HepG2 (cell line): ENCODE data around the gene COPB2. TPM values are rescaled to one million over a fixed set of nuclear protein-coding genes. Genes with fewer than 3 reads are reported as not detected.
A peak's percentile ranks its signal among the peaks of the same experiment; 100 is the strongest.

Source experiments
- ATF5 ChIP-seq: sonication (generic); formaldehyde crosslinking; IDR thresholded peaks from 2 replicates; pipeline ENCODE4 v1.4.0; 2020; ENCODE audit warnings: mild to moderate bottlenecking, low read depth, missing genetic modification reagents
- CAMTA2 ChIP-seq: sonication (generic); formaldehyde crosslinking; IDR thresholded peaks from 2 replicates; pipeline ENCODE4 v1.4.0; 2020; ENCODE audit warnings: mild to moderate bottlenecking, missing genetic modification reagents, borderline replicate concordance
- HINFP ChIP-seq: sonication (generic); formaldehyde crosslinking; IDR thresholded peaks from 2 replicates; pipeline ENCODE4 v1.4.0; 2020; ENCODE audit warnings: low read depth, mild to moderate bottlenecking, missing genetic modification reagents
- HOXA9 ChIP-seq: sonication (generic); formaldehyde crosslinking; IDR thresholded peaks from 2 replicates; pipeline ENCODE4 v1.8.1; 2022; ENCODE audit warnings: missing genetic modification reagents, mild to moderate bottlenecking, moderate library complexity, borderline replicate concordance
- KLF13 ChIP-seq: sonication (generic); formaldehyde crosslinking; IDR thresholded peaks from 2 replicates; pipeline ENCODE4 v1.4.0; 2020; ENCODE audit warnings: mild to moderate bottlenecking, missing genetic modification reagents
- MTERF4 ChIP-seq: sonication (generic); formaldehyde crosslinking; IDR thresholded peaks from 2 replicates; pipeline ENCODE4 v1.8.0; 2023; ENCODE audit warnings: mild to moderate bottlenecking, missing genetic modification reagents
- NFYB ChIP-seq: sonication (generic); formaldehyde crosslinking; IDR thresholded peaks from 2 replicates; pipeline ENCODE4 v1.4.0; 2020; ENCODE audit warnings: missing genetic modification reagents
- REST ChIP-seq, 2 experiments: IDR thresholded peaks; 2 replicates each; pipeline ENCODE4 v1.6.1; 2011 to 2012; ENCODE audit warnings: low read length in 2 of 2, borderline replicate concordance in 1 of 2, low read depth in 1 of 2, mild to moderate bottlenecking in 1 of 2, moderate library complexity in 1 of 2
- SP2 ChIP-seq: sonication (generic); formaldehyde crosslinking; IDR thresholded peaks from 2 replicates; pipeline ENCODE4 v1.5.1; 2020; ENCODE audit warnings: mild to moderate bottlenecking, missing genetic modification reagents
- SSRP1 ChIP-seq: IDR thresholded peaks from 2 replicates; pipeline ENCODE4 v1.6.1; 2016; ENCODE audit warnings: control low read depth
- TEAD2 ChIP-seq: sonication (generic); formaldehyde crosslinking; IDR thresholded peaks from 2 replicates; pipeline ENCODE4 v1.9.0; 2021; ENCODE audit warnings: missing genetic modification reagents
- TOE1 ChIP-seq: sonication (generic); formaldehyde crosslinking; IDR thresholded peaks from 2 replicates; pipeline ENCODE4 v1.4.0; 2020; ENCODE audit warnings: mild to moderate bottlenecking, missing genetic modification reagents
- ZBED4 ChIP-seq: sonication (generic); formaldehyde crosslinking; IDR thresholded peaks from 2 replicates; pipeline ENCODE4 v1.4.0; 2020; ENCODE audit warnings: missing genetic modification reagents, borderline replicate concordance
- ZBTB7A ChIP-seq: sonication (generic); formaldehyde crosslinking; IDR thresholded peaks from 2 replicates; pipeline ENCODE4 v1.8.0; 2022; ENCODE audit warnings: mild to moderate bottlenecking, missing genetic modification reagents
- ZNF251 ChIP-seq: sonication (generic); formaldehyde crosslinking; IDR thresholded peaks from 2 replicates; pipeline ENCODE4 v1.9.0; 2021; ENCODE audit warnings: mild to moderate bottlenecking, missing genetic modification reagents
- ZNF326 ChIP-seq: sonication (generic); formaldehyde crosslinking; IDR thresholded peaks from 2 replicates; pipeline ENCODE4 v1.4.0; 2020; ENCODE audit warnings: missing genetic modification reagents, borderline replicate concordance
- ZNF329 ChIP-seq: sonication (generic); formaldehyde crosslinking; IDR thresholded peaks from 2 replicates; pipeline ENCODE4 v1.9.0; 2021; ENCODE audit warnings: low read depth, mild to moderate bottlenecking, missing genetic modification reagents
- ZNF484 ChIP-seq: sonication (generic); formaldehyde crosslinking; IDR thresholded peaks from 2 replicates; pipeline ENCODE4 v1.5.1; 2020; ENCODE audit warnings: mild to moderate bottlenecking, low read depth, missing genetic modification reagents, borderline replicate concordance
- ZNF703 ChIP-seq: sonication (generic); formaldehyde crosslinking; IDR thresholded peaks from 2 replicates; pipeline ENCODE4 v1.5.1; 2020; ENCODE audit warnings: missing genetic modification reagents, mild to moderate bottlenecking, moderate library complexity, borderline replicate concordance
- ZNF772 ChIP-seq: sonication (generic); formaldehyde crosslinking; IDR thresholded peaks from 2 replicates; pipeline ENCODE4 v1.5.0; 2020; ENCODE audit warnings: mild to moderate bottlenecking, missing genetic modification reagents
- polyA plus RNA-seq, 8 experiments: library from polyadenylated mRNA; depleted of rRNA in 3 of 8; stranded (reverse) in 7 of 8; unstranded in 1 of 8; fragments of >200 nt; fragmentation: Illumina TruSeq in 4 of 8; extraction: Trizol in 4 of 8; gene quantifications; 2 replicates each; pipeline versions ENCODE4 v1.2.1 to v1.2.3, GENCODE V29; 2011 to 2016; ENCODE audit warnings: low read depth in 4 of 8, missing spikeins in 1 of 8, mixed read lengths in 1 of 8; ENCODE audit not compliant: insufficient read depth in 1 of 8
- total RNA-seq, 5 experiments: library from RNA; depleted of rRNA; stranded (reverse); fragments of >200 nt; fragmentation: Illumina TruSeq; extraction: Trizol; gene quantifications; 2 replicates each; pipeline ENCODE4 v1.2.3, GENCODE V29; 2016; ENCODE audit warnings: low read depth in 1 of 5

The COPB2 gene
- total and polyA plus RNA-seq, 2 of the 13 experiments (the other 11 are each of a cell fraction or from before 2014, with no cell fraction given), result 83.3 to 217 TPM

GRCh38 chr3:139329364-139329850 is 60.0 kb downstream of the COPB2 start (continued):
- TF ChIP-seq HINFP (CRISPR knock-in tag) (no peak), ATF5 (no peak), CAMTA2 (CRISPR knock-in tag) (no peak), NFYB (no peak), ZNF326 (no peak), REST (IDR thresholded peaks at IDR 0.05; ENCODE audit: borderline replicate concordance in 1 of 2, low read depth in 1 of 2, low read length in 2 of 2) (peak; percentile 18 to 80), HOXA9 (CRISPR knock-in tag) (no peak), SP2 (CRISPR knock-in tag) (no peak), TEAD2 (CRISPR knock-in tag) (no peak), ZNF703 (CRISPR knock-in tag) (no peak), KLF13 (CRISPR knock-in tag) (no peak), ZBTB7A (CRISPR knock-in tag) (no peak), ZNF251 (CRISPR knock-in tag) (no peak), MTERF4 (CRISPR knock-in tag) (no peak), ZNF329 (no peak; the same call in 1 of the 2 replicates), SSRP1 (no peak), ZNF772 (peak; percentile 52; the same call in 1 of the 2 replicates), ZNF484 (CRISPR knock-in tag) (no peak), TOE1 (CRISPR knock-in tag) (no peak), ZBED4 (CRISPR knock-in tag) (no peak)
